Measurements from ENCODE around the gene ZC3HAV1.
"Not testable (repeated sequence)": the region's sequence is repeated elsewhere in the genome, so short reads cannot be mapped to it uniquely, and the experiment has no call there.

DNA sequence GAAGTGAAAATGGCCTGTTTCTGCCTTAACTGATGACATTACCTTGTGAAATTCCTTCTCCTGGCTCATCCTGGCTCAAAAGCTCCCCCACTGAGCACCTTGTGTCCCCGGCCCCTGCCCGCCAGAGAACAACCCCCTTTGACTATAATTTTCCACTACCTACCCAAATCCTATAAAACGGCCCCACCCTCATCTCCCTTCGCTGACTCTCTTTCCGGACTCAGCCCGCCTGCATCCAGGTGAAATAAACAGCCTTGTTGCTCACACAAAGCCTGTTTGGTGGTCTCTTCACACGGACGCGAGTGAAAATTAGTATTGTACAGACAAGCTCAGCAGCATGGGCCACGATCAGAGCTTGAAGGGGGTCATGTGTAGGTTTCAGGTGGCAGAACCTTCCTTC lies 16.0 kb downstream of the ZC3HAV1 start:
- TF ChIP-seq, protein P1, sequence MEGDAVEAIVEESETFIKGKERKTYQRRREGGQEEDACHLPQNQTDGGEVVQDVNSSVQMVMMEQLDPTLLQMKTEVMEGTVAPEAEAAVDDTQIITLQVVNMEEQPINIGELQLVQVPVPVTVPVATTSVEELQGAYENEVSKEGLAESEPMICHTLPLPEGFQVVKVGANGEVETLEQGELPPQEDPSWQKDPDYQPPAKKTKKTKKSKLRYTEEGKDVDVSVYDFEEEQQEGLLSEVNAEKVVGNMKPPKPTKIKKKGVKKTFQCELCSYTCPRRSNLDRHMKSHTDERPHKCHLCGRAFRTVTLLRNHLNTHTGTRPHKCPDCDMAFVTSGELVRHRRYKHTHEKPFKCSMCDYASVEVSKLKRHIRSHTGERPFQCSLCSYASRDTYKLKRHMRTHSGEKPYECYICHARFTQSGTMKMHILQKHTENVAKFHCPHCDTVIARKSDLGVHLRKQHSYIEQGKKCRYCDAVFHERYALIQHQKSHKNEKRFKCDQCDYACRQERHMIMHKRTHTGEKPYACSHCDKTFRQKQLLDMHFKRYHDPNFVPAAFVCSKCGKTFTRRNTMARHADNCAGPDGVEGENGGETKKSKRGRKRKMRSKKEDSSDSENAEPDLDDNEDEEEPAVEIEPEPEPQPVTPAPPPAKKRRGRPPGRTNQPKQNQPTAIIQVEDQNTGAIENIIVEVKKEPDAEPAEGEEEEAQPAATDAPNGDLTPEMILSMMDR (conservative IDR thresholded peaks at IDR 0.05; ENCODE audit: low read length) = not testable (repeated sequence)
- TF ChIP-seq EZH2phosphoT487 (IDR thresholded peaks at IDR 0.05; ENCODE audit: borderline replicate concordance, low read depth, low read length) = not testable (repeated sequence)

All from OCI-LY7 (cell line).